HG02870 (cell line): ENCODE results near the gene UBAC2.

ENCODE experiments used
- ATAC-seq: cut with Tn5 transposase; IDR thresholded peaks from one replicate; pipeline ENCODE4 v1.9.1; 2021; ENCODE audit warnings: mild to moderate bottlenecking, moderate library complexity; ENCODE audit not compliant: unreplicated experiment

UBAC2 gene

GRCh38 chr13:99353246-99353600, 152.6 kb downstream of the UBAC2 start:
- ATAC-seq: no peak

GRCh38 chr13:99353836-99354235, 153.2 kb downstream of the UBAC2 start:
- no peak for ATAC-seq

GRCh38 chr13:99354371-99354951, 153.8 kb downstream of the UBAC2 start:
- peak; percentile 24 for ATAC-seq

- no peak for ATAC-seq
Observed at GRCh38 chr13:99355267-99356011, 154.8 kb downstream of the UBAC2 start.

GRCh38 chr13:99356012-99356261, 155.3 kb downstream of the UBAC2 start:
- no peak for ATAC-seq

- ATAC-seq: peak; percentile 45
Observed at GRCh38 chr13:99356262-99357091, 155.8 kb downstream of the UBAC2 start.

GRCh38 chr13:99357131-99357596, 156.5 kb downstream of the UBAC2 start:
- peak; percentile 59 for ATAC-seq

GRCh38 chr13:99357941-99358340, 157.3 kb downstream of the UBAC2 start:
- no peak for ATAC-seq

- ATAC-seq: no peak
Observed at GRCh38 chr13:99359528-99359927, 158.9 kb downstream of the UBAC2 start.

GRCh38 chr13:99360696-99361095, 160.0 kb downstream of the UBAC2 start:
- no peak for ATAC-seq

- ATAC-seq: no peak
Observed at GRCh38 chr13:99361197-99361596, 160.5 kb downstream of the UBAC2 start.

GRCh38 chr13:99362362-99362761, 161.7 kb downstream of the UBAC2 start:
- ATAC-seq: no peak

GRCh38 chr13:99363391-99363790, 162.7 kb downstream of the UBAC2 start:
- ATAC-seq: no peak

- ATAC-seq: peak; percentile 52
Observed at GRCh38 chr13:99363949-99364348, 163.3 kb downstream of the UBAC2 start.

- ATAC-seq: no peak
Observed at GRCh38 chr13:99366075-99366987, 165.7 kb downstream of the UBAC2 start.

- no peak for ATAC-seq
Observed at GRCh38 chr13:99367106-99367616, 166.5 kb downstream of the UBAC2 start.

GRCh38 chr13:99367663-99368448, 167.2 kb downstream of the UBAC2 start:
- ATAC-seq: no peak

GRCh38 chr13:99370481-99371275, 170.0 kb downstream of the UBAC2 start:
- no peak for ATAC-seq

- ATAC-seq: no peak
Observed at GRCh38 chr13:99371956-99372355, 171.3 kb downstream of the UBAC2 start.
